ENCODE measurements around the gene LMF2.

- TF ChIP-seq CTCF (IDR thresholded peaks at IDR 0.05; ENCODE audit: insufficient read depth, low read depth, low read length) (no peak), EZH2 (IDR thresholded peaks at IDR 0.05; ENCODE audit: insufficient read depth, low read length) (no peak)
Observed at GRCh38 chr22:50523806-50524675, 16.5 kb upstream of the LMF2 start.
